Head of caudate nucleus (tissue), 42 donors: ENCODE measurements around the gene FNDC4.
"Not testable (repeated sequence)": the region's sequence is repeated elsewhere in the genome, so short reads cannot be mapped to it uniquely, and the experiment has no call there.

Source experiments
- DNase-seq, 42 donors: peaks; one replicate each; pipeline versions ENCODE4 v3.0.0 to v3.0.0-alpha.2; 2020 to 2021; ENCODE audit warnings: mixed read lengths in 7 of 42
- intact Hi-C: fragments of 100-400 bp; cut with DNase I; formaldehyde crosslinking; loops from one replicate; pipeline ENCODE4 v1.15.0; 2022

The FNDC4 gene

GRCh38 chr2:27494944-27495554 lies at the start of gene FNDC4:
Gene FNDC4 (minus strand): TSS chr2:27495200. CDS start chr2:27494679, 521 bp downstream.
- peak in 33 of 42 donors; percentile 8 to 63 (median 29) for DNase-seq
- intact Hi-C loops = no loop called here

DNA sequence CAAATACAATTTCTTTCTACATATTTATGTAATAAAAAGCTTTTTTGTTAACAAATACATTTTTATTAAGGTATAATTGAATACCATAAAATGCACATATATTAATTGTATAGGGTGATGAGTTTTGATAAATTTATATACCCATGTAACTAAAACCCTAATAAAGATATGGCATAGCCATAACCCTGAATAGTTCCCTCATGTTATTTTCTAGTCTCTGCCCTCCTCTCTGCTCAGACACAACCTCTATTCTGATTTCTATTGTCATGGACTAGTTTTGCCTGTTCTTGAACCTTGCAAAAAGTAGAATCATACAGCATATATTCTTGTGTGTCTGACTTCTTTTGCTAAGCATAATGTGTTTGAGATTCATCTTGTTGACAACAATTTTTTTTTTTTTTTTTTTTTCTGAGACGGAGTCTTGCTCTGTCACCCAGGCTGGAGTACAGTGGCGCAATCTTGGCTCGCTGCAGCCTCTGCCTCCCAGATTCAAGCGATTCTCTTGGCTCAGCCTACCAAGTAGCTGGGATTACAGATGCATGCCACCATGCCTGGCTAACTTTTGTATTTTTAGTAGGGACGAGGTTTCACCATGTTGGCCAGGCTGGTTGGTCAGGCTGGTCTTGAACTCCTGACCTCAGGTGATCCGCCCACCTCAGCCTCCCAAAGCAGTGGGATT lies 49.3 kb upstream of the FNDC4 start:
- intact Hi-C loops = no loop called here
- DNase-seq = no peak

- DNase-seq, intact Hi-C loops: not testable (repeated sequence)
Observed at GRCh38 chr2:27539649-27540048, 44.6 kb upstream of the FNDC4 start.

DNA sequence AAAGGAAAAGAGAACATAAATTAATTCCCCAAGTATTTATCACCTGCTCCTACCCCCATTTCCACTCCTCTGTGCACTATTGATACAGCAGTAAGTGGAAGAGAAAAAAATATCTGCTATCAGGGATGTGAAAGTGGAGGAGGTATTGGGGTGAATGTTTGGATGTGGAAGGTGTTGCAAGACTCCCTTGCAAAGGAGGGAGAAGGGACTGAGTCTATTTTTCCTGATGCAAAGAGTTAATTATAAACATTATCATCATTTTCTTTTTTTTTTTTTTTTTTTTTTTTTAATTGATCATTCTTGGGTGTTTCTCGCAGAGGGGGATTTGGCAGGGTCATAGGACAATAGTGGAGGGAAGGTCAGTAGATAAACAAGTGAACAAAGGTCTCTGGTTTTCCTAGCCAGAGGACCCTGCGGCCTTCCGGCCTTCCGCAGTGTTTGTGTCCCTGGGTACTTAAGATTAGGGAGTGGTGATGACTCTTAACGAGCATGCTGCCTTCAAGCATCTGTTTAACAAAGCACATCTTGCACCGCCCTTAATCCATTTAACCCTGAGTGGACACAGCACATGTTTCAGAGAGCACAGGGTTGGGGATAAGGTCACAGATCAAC lies 43.9 kb upstream of the FNDC4 start:
- DNase-seq, intact Hi-C loops: not testable (repeated sequence)

DNA sequence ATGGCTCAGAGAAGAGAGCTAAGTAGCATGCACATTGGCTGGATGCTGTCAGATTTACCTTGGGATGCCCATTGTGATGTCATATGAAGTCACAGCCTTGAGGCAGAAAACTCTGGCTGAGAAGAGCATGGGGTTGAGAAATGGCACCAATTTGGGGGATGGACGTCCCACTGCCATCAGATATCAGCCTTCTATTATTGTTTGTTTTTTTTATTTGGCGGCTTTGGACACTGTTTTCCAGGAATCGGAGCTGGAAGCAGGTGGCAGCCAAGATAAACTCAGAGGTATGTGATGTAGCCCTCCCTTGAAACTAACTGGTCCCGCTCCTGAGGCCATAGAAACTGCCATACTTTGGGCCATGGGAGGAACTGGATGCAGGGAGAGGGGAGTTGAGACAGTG lies 42.3 kb upstream of the FNDC4 start:
- DNase-seq = no peak
- intact Hi-C loops = no loop called here

DNA sequence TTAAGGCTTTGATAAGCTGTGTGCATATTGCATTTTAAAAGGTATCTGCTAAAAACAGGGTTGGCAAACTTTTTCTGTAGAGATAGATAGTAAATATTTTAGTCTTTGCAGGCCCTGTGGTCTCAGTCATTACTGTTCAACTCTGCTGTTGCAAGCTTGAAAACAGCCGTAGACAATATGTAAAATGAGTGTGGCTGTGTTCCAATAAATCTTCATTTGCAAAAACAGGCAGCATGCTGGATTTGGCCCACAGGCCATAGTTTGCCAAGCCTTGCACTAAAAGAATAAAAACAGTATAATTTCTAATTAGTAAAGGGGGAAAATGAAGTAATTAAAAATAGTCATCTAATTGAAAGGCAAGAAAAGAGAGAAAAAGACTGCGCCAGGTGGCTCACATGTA lies 37.0 kb upstream of the FNDC4 start:
- intact Hi-C loops = no loop called here
- no peak for DNase-seq

- no peak for DNase-seq
- intact Hi-C loops = no loop called here
Observed at GRCh38 chr2:27527182-27527581, 32.2 kb upstream of the FNDC4 start.

DNA sequence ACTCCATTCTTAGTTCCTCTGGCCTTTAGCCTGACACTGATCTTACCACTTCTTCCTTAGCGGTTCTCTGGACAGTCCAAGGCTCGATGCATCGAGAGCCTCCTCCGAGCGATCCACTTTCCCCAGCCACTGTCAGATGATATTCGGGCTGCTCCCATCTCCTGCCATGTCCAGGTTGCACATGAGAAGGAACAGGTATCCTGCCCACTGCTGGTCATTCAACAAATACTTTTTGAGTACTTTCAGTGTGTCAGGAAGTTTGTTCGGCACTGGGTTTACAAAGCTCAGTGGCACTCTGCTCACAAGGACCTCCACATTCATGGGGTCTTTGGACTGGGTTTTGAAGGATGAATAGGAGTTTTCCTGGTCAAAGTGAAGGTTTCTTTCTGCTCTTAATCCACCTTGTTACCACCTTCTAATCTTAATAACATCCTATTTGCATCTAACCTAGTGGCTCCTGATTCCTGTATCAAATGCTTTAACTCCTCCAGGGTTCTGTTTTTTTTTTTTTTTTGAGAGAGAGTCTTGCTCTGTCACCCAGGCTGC lies 27.5 kb upstream of the FNDC4 start:
- intact Hi-C loops = no loop called here
- no peak for DNase-seq

DNA sequence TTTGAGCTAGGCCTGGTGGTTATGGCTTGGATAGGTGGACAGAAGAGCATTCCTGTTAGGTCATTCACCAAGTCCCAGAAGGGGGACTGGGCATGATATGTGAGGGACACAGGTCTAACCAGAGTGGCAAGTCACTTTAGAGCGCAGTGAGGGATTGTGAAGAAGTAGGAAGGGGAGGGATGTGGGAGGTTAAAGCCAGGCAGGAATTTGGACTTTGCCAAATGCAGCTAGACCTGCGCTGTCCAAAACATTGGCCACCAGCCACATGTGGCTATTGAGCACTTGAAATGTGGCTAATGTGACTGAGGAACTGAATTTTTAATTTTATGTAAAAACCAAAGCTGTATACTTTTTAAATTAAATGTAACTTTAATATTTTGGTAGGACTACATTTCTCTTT lies 25.3 kb upstream of the FNDC4 start:
- intact Hi-C loops = no loop called here
- DNase-seq = no peak

- DNase-seq = no peak
- intact Hi-C loops = no loop called here
Observed at GRCh38 chr2:27518782-27519113, 23.7 kb upstream of the FNDC4 start.

DNA sequence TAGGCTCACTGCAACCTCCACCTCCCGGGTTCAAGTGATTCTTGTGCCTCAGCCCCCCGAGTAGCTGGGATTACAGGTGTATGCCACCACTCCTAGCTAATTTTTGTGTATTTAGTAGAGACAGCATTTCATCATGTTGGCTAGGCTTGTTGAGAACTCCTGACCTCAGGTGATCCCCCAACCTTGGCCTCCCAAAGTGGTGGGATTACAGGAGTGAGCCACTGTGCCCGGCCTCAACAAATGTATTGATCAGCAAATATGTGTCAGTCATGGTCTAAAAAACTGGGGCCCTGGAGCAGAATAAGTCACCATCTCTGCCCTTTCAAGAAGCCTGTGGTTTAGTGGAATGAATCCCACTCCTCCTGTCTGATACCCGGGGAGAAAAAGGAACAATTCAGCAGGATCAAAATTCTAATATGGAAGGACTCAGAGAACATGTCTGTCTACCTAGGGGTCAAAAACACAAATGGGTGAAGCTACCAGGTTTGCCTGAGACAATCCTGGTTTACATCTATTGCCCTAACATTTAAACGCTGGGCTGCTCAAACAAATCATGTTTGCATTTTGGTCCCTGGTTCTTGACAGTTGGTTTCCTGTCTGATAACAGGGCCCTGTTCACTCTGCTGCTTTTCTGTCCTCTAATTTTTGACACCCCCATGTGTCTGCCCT lies 23.2 kb upstream of the FNDC4 start:
- no peak for DNase-seq
- intact Hi-C loops = no loop called here

DNA sequence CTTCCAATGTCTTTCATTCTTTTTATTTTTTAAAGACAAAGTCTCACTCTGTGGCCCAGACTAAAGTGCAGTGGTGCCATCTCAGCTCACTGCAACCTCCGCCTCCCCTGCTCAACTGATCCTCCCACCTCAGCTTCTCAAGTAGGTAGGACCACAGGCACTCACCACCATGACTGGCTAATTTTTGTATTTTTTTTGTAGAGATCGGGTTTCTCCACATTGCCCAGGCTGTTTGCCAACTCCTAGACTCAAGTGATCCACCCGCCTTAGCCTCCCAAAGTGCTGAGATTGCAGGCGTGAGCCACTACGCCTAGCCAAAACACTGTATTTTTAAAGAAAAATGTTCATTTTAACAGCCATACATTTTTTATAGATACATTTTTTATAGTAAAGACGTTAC lies 14.3 kb upstream of the FNDC4 start:
- intact Hi-C loops = no loop called here

GRCh38 chr2:27507293-27507692 lies 12.3 kb upstream of the FNDC4 start:
- no peak for DNase-seq
- intact Hi-C loops = no loop called here

More for the DNA sequence above, 14.3 kb upstream of the FNDC4 start:
- DNase-seq = no peak

- DNase-seq = no peak
- intact Hi-C loops = no loop called here
Observed at GRCh38 chr2:27506587-27506986, 11.6 kb upstream of the FNDC4 start.

GRCh38 chr2:27502142-27502541 lies 7.1 kb upstream of the FNDC4 start:
- peak in 8 of 42 donors; percentile 13 to 64 (median 29) for DNase-seq
- intact Hi-C loops = no loop called here

- intact Hi-C loops = no loop called here
- DNase-seq = no peak
Observed at GRCh38 chr2:27501042-27501441, 6.0 kb upstream of the FNDC4 start.

DNA sequence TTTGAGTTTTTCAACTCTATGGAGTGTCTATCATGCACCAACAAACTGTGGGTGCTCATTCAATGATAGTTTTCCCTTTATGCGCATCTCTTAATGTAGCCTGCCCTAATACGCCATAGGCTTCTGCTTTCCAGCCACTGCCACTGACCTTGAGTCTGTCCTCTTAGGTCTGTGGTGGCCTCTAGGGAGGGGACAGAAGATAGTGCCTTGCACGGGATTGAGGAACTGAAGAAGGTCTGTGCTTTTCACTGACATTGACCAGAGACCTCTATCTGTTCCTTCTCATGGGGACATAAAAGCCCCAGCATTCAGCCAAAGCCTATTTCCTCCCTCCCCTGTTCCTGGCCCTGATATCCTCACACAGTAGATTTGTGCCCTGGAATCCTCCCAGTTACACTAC lies 4.0 kb upstream of the FNDC4 start:
- no peak for DNase-seq
- intact Hi-C loops = no loop called here

- intact Hi-C loops = no loop called here
- DNase-seq = no peak
Observed at GRCh38 chr2:27497288-27497627, 2.3 kb upstream of the FNDC4 start.

GRCh38 chr2:27496357-27497287 lies 1.6 kb upstream of the FNDC4 start, which contains the start of gene GCKR:
Gene GCKR (plus strand): TSS chr2:27496839. CDS start chr2:27496905, 66 bp downstream.
- DNase-seq = no peak
- intact Hi-C loops = no loop called here
